Cardiac muscle cell (in vitro differentiated cells and primary cell): ENCODE data around the gene GNAL. TPM values are rescaled to one million over a fixed set of nuclear protein-coding genes. Genes with fewer than 3 reads are reported as not detected.

Experiments used
- DNase-seq, 2 donors: peaks; one replicate each; pipeline versions ENCODE4 v3.0.0 to v3.0.0-alpha.2; 2010 to 2017; ENCODE audit warnings: low read depth in 1 of 2, low spot score in 1 of 2
- H3K27ac ChIP-seq: fragments of 200-600 bp; sonication (generic); 2 replicates; pipeline ENCODE4 v1.5.1; 2016
- H3K27me3 ChIP-seq: fragments of 200-600 bp; sonication (generic); 2 replicates; pipeline ENCODE4 v1.6.0; 2016; ENCODE audit warnings: control low read depth
- H3K36me3 ChIP-seq: fragments of 200-600 bp; sonication (generic); 2 replicates; pipeline ENCODE4 v1.5.1; 2016; ENCODE audit warnings: control low read depth
- H3K4me1 ChIP-seq: fragments of 200-600 bp; sonication (generic); 2 replicates; pipeline ENCODE4 v1.8.1; 2017; ENCODE audit warnings: low read depth, mild to moderate bottlenecking, mixed run types
- H3K4me3 ChIP-seq: fragments of 200-600 bp; sonication (generic); 2 replicates; pipeline ENCODE4 v1.5.1; 2016; ENCODE audit warnings: mild to moderate bottlenecking
- H3K9me3 ChIP-seq: fragments of 200-600 bp; sonication (generic); 2 replicates; pipeline ENCODE4 v1.5.1; 2017; ENCODE audit warnings: low read depth, mild to moderate bottlenecking, control low read depth
- CTCF ChIP-seq: IDR thresholded peaks from 2 replicates; pipeline ENCODE4 v1.5.1; 2012; ENCODE audit warnings: low read depth, mild to moderate bottlenecking, low read length
- polyA plus RNA-seq: library from polyadenylated mRNA; unstranded; fragments of >200 nt; fragmentation: Nextera tagmentation; extraction: Ambion mirVana; gene quantifications from 2 replicates; pipeline ENCODE4 v1.2.1, GENCODE V29; 2016
- total RNA-seq: library from RNA; depleted of rRNA; stranded (reverse); fragments of >200 nt; gene quantifications from 2 replicates; pipeline ENCODE4 v1.2.3, GENCODE V29; 2016

The GNAL gene
- total and polyA plus RNA-seq, 2 experiments from 2014 or later = 10.4 to 10.6 TPM

- H3K9me3 ChIP-seq = no peaks in the 10 kb centered on the region
- no peak for DNase-seq
- no peaks in the 10 kb centered on the region for H3K4me1 ChIP-seq
- TF ChIP-seq CTCF = no peak
- H3K27me3 ChIP-seq = no peaks in the 10 kb centered on the region
- H3K36me3 ChIP-seq = peaks cover 4% of the 10 kb centered on the region
- no peak overlapping the region for H3K27ac ChIP-seq
- no peak overlapping the region for H3K4me3 ChIP-seq
Measured at GRCh38 chr18:11883153-11883552, 194.1 kb downstream of the GNAL start.

- Histone ChIP-seq H3K36me3 (peaks cover 4% of the 10 kb centered on the region), H3K4me1 (no peaks in the 10 kb centered on the region), H3K9me3 (no peaks in the 10 kb centered on the region), H3K4me3 (no peak overlapping the region), H3K27ac (no peak overlapping the region), H3K27me3 (no peaks in the 10 kb centered on the region)
- no peak for TF ChIP-seq CTCF
- DNase-seq = no peak
Measured at GRCh38 chr18:11884396-11885030, 195.4 kb downstream of the GNAL start.

GRCh38 chr18:11885278-11885947 is 196.3 kb downstream of the GNAL start:
- DNase-seq = no peak
- Histone ChIP-seq H3K27me3 (no peaks in the 10 kb centered on the region), H3K4me1 (no peaks in the 10 kb centered on the region), H3K4me3 (no peak overlapping the region), H3K9me3 (no peaks in the 10 kb centered on the region), H3K27ac (no peak overlapping the region), H3K36me3 (peaks cover 9% of the 10 kb centered on the region)
- TF ChIP-seq CTCF = no peak

GRCh38 chr18:11886577-11887110 is 197.6 kb downstream of the GNAL start:
- no peak for DNase-seq
- H3K27ac ChIP-seq = no peak overlapping the region
- H3K36me3 ChIP-seq = peaks cover 11% of the 10 kb centered on the region
- H3K27me3 ChIP-seq = no peaks in the 10 kb centered on the region
- no peaks in the 10 kb centered on the region for H3K9me3 ChIP-seq
- no peak for TF ChIP-seq CTCF
- H3K4me3 ChIP-seq = no peak overlapping the region
- H3K4me1 ChIP-seq = no peaks in the 10 kb centered on the region

- H3K27me3 ChIP-seq = no peaks in the 10 kb centered on the region
- no peaks in the 10 kb centered on the region for H3K4me1 ChIP-seq
- TF ChIP-seq CTCF = no peak
- no peak for DNase-seq
- H3K36me3 ChIP-seq = peaks cover 11% of the 10 kb centered on the region
- no peak overlapping the region for H3K4me3 ChIP-seq
- H3K9me3 ChIP-seq = no peaks in the 10 kb centered on the region
- no peak overlapping the region for H3K27ac ChIP-seq
Measured at GRCh38 chr18:11887328-11888128, 198.5 kb downstream of the GNAL start.
